Measurements from ENCODE around the gene GBF1. TPM values are rescaled to one million over a fixed set of nuclear protein-coding genes. Genes with fewer than 3 reads are reported as not detected.
A peak's percentile ranks its signal among the peaks of the same experiment; 100 is the strongest.

Gene GBF1
- total RNA-seq, 1 experiment from 2014 or later: 28.3 TPM

- intact Hi-C loops (cut with micrococcal nuclease; ENCODE audit: unreplicated experiment): no loop called here
- Histone ChIP-seq H3K4me2 (peak overlapping the region; percentile 53), H3F3A (ENCODE audit: insufficient read depth, low read depth) (peaks cover 4% of the 10 kb centered on the region; the same call in 1 of the 2 replicates), H4K20me1 (ENCODE audit: insufficient read depth) (no peaks in the 10 kb centered on the region), H3K4me3 (no peak overlapping the region), H3K36me3 (ENCODE audit: low read depth) (no peaks in the 10 kb centered on the region), H3K9me2 (ENCODE audit: insufficient read depth) (no peaks in the 10 kb centered on the region), H3K9me3 (ENCODE audit: insufficient read depth, low read depth) (no peaks in the 10 kb centered on the region), H3K27ac (no peak overlapping the region), H3K4me1 (replicated peaks; ENCODE audit: insufficient read depth) (peaks cover 17% of the 10 kb centered on the region), H2AFZ (no peak overlapping the region), H3K27me3 (ENCODE audit: insufficient read depth, low read depth) (no peaks in the 10 kb centered on the region), H3K79me2 (ENCODE audit: low read depth) (peaks cover 2% of the 10 kb centered on the region; the same call in 1 of the 2 replicates)
- POLR2A ChIA-PET (ENCODE audit: unreplicated experiment): interaction anchor here (0.5 kb wide), 1 partner anchor 791 kb away, joined by 4 read pairs; no protein-coding TSS in a partner anchor
- no peak for TF ChIP-seq CTCF (conservative IDR thresholded peaks at IDR 0.05)
- no peak for TF ChIP-seq EZH2 (IDR thresholded peaks at IDR 0.05; ENCODE audit: low read depth)
- no peak for DNase-seq
- no TSS peak for BruUV-seq (replicated peaks)
- CTCF ChIA-PET: interaction anchor here (0.5 to 1.0 kb wide), 3 partner anchors 10 to 232 kb away, joined by 3 to 4 read pairs (median 3); no protein-coding TSS in a partner anchor
Measured at GRCh38 chr10:102401342-102401654, 156.0 kb downstream of the GBF1 start.

GRCh38 chr10:102401735-102402511 is 156.6 kb downstream of the GBF1 start:
- no peak for TF ChIP-seq CTCF (conservative IDR thresholded peaks at IDR 0.05)
- TF ChIP-seq EZH2 (IDR thresholded peaks at IDR 0.05; ENCODE audit: low read depth): no peak
- ChIA-PET CTCF (interaction anchor here (0.5 to 0.6 kb wide), 3 partner anchors 9 to 60 kb away, joined by 3 to 4 read pairs (median 3); no protein-coding TSS in a partner anchor), POLR2A (ENCODE audit: unreplicated experiment) (interaction anchor here (0.5 kb wide), 1 partner anchor 791 kb away, joined by 4 read pairs; no protein-coding TSS in a partner anchor)
- Histone ChIP-seq H3K27ac (no peak overlapping the region), H3K36me3 (ENCODE audit: low read depth) (no peaks in the 10 kb centered on the region), H3F3A (ENCODE audit: insufficient read depth, low read depth) (peaks cover 4% of the 10 kb centered on the region; the same call in 1 of the 2 replicates), H3K4me3 (no peak overlapping the region), H2AFZ (no peak overlapping the region), H3K9me2 (ENCODE audit: insufficient read depth) (no peaks in the 10 kb centered on the region), H3K9me3 (ENCODE audit: insufficient read depth, low read depth) (no peaks in the 10 kb centered on the region), H4K20me1 (ENCODE audit: insufficient read depth) (no peaks in the 10 kb centered on the region), H3K4me2 (peak overlapping the region; percentile 53), H3K27me3 (ENCODE audit: insufficient read depth, low read depth) (no peaks in the 10 kb centered on the region), H3K79me2 (ENCODE audit: low read depth) (no peaks in the 10 kb centered on the region), H3K4me1 (replicated peaks; ENCODE audit: insufficient read depth) (peaks cover 13% of the 10 kb centered on the region)
- DNase-seq: peak; percentile 80 to 88
- intact Hi-C loops (cut with micrococcal nuclease; ENCODE audit: unreplicated experiment): loop anchor here (2.0 kb wide), 2 partner anchors 19 to 233 kb away; partner anchors contain the start of gene FBXL15
- BruUV-seq (replicated peaks): no TSS peak

GRCh38 chr10:102402512-102402896 is 157.2 kb downstream of the GBF1 start:
- H3K9me2 ChIP-seq (ENCODE audit: insufficient read depth): no peaks in the 10 kb centered on the region
- no peak overlapping the region for H3K4me2 ChIP-seq
- ChIA-PET CTCF (interaction anchor here (0.5 kb wide), 1 partner anchor 52 kb away, joined by 3 read pairs; no protein-coding TSS in a partner anchor), POLR2A (ENCODE audit: unreplicated experiment) (no interaction called here)
- no peak overlapping the region for H3K27ac ChIP-seq
- H3K9me3 ChIP-seq (ENCODE audit: insufficient read depth, low read depth): no peaks in the 10 kb centered on the region
- H3K4me3 ChIP-seq: no peak overlapping the region
- intact Hi-C loops (cut with micrococcal nuclease; ENCODE audit: unreplicated experiment): loop anchor here (2.0 kb wide), 2 partner anchors 18 to 234 kb away; partner anchors contain the start of gene FBXL15
- no peaks in the 10 kb centered on the region for H3K79me2 ChIP-seq (ENCODE audit: low read depth)
- no peak overlapping the region for H2AFZ ChIP-seq
- no peaks in the 10 kb centered on the region for H4K20me1 ChIP-seq (ENCODE audit: insufficient read depth)
- DNase-seq: no peak
- TF ChIP-seq CTCF (conservative IDR thresholded peaks at IDR 0.05) (no peak), EZH2 (IDR thresholded peaks at IDR 0.05; ENCODE audit: low read depth) (no peak)
- BruUV-seq (replicated peaks): no TSS peak
- no peaks in the 10 kb centered on the region for H3K27me3 ChIP-seq (ENCODE audit: insufficient read depth, low read depth)
- peaks cover 4% of the 10 kb centered on the region; the same call in 1 of the 2 replicates for H3F3A ChIP-seq (ENCODE audit: insufficient read depth, low read depth)
- peaks cover 13% of the 10 kb centered on the region for H3K4me1 ChIP-seq (replicated peaks; ENCODE audit: insufficient read depth)
- H3K36me3 ChIP-seq (ENCODE audit: low read depth): no peaks in the 10 kb centered on the region
